T47D (cell line): ENCODE measurements around the gene TCF7.
A peak's percentile ranks its signal among the peaks of the same experiment; 100 is the strongest.
"Not testable (repeated sequence)": the region's sequence is repeated elsewhere in the genome, so short reads cannot be mapped to it uniquely, and the experiment has no call there.

Source experiments
- DNase-seq, 2 experiments: peaks; one replicate each; pipeline versions ENCODE4 v3.0.0 to v3.0.0-alpha.2; 2011 to 2012; ENCODE audit warnings: low read depth in 1 of 2, low spot score in 1 of 2
- JUND ChIP-seq: IDR thresholded peaks from 2 replicates; pipeline ENCODE4 v1.6.1; 2012; ENCODE audit warnings: low read depth
- in situ Hi-C: cut with HindIII; loops from 2 replicates; pipeline ENCODE4 v1.10.0; 2016; ENCODE audit warnings: low sequenced_read_pairs, low pct_unique_long_range_greater_than_20kb

The TCF7 gene

DNA sequence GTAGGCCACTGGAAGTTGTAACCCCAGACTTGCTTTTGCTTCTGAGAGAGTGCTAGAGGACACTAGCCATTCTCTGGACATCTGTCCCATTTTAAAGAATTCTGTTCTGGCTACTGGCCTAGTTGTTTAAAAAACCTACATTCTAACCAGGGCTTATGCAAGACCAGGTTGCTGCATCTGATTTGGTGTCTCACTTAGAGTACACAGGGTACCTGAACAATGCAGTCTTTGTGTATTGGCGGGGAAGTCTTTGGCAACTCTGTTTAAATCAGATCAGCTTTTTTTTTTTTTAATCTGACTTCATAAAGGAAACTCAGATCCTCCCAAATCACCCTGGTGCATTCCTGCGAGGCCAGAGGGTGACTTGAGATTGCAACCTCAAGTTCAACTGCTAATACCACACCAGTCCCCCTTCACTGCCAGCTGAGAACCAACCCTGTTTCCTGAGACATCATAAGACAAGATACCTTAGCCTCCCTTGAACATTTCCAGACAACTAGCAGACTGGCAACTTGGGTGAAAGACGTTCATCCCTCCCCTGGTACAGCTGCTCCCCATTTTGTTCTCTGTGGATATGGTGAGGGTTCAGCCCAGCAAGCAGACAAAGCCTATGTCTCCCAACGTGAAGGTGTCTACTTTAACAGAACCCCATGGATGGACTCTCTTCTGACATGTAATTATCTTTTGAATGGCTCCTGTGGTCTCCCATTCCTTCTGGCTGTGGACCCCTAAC, 35.3 kb downstream of the TCF7 start:
- in situ Hi-C loops, result no loop called here
- no peak for DNase-seq
- TF ChIP-seq JUND, result no peak

DNA sequence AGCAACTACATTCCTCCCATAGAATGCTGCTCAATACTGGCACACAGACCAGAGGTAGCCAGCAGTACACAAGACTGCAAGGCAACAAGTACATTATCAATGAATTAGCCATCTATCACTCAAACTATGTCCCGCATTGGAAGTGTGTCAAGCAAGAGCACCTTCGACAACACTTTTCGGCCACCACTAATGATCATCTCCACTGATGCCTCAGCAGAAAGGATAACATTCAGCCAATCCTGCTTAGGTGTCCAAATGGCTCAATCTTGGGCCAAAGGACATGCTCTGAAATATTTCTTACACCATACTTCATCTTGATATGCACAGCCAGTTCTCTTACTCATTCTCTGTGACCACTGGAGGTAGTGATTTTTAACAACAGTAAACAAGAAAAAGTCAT, 37.2 kb downstream of the TCF7 start:
- in situ Hi-C loops, result no loop called here
- no peak for TF ChIP-seq JUND

GRCh38 chr5:134152173-134152832, 37.8 kb downstream of the TCF7 start:
- in situ Hi-C loops, DNase-seq: not testable (repeated sequence)

More for the DNA sequence above, 37.2 kb downstream of the TCF7 start:
- DNase-seq, result no peak

- in situ Hi-C loops, result no loop called here
- no peak for DNase-seq
- no peak for TF ChIP-seq JUND
Measured at GRCh38 chr5:134153241-134153640, 38.8 kb downstream of the TCF7 start.

DNA sequence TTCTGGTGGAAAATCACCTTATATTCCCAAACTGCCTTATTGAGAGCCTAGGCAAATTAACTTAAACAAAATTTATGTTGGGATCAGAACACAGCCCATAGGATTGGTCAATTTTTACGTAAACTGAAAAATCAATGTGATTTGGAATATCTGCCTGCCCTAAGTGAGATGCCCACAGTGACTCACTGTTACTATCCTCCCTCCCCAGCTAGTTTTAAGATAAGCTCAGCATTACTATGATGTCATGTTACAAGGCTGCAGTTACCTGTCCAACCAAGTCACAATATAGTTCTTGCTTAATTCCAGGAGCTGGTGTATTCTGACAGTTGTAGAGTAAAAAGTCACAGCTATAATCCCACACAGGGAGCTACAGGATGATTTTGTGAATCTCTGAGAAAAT, 39.2 kb downstream of the TCF7 start:
- no peak for DNase-seq
- TF ChIP-seq JUND, result no peak
- in situ Hi-C loops, result no loop called here

DNA sequence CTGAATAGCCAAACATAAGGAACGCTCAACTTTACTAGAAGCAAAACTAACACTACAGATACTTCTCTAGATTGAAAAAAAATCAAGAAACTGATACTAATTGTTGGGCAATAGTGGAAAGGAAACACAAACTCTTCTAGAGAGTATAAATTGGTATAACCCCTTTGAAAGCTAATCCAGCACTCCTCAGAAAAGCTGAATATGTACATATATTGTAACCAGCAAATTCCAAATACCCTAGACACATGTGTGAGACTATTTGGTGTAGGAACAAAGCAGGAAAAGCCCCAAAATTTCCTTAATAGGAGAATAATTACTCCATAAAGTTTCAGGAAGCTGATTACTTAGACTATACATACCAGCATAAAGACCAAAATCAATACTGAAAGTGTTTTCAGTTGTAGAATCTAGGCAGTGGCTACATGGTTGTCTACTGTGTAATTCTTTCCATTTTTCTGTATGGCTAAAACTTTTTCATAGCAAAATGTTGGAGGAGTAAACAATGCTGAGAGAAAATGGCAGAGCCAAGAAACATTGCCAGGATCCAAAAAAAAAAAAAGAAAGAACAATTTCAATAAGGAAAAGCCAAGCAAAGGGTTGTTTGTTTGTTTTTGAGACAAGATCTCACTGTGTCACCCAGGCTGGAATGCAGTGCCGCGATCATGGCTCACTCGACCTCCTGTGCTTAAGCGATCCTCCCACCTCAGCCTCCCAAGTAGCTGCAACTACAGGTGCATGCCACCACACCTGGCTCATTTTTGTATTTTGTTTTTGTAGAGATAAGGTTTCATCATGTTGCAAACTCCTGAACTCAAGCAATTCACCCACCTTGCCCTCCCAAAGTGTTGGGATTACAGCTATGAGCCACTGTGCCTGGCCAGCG, 47.3 kb downstream of the TCF7 start:
- in situ Hi-C loops, result no loop called here
- peak in 1 of 2 experiments; percentile 69 for DNase-seq
- TF ChIP-seq JUND, result no peak

- in situ Hi-C loops, result no loop called here
- no peak for DNase-seq
- TF ChIP-seq JUND, result no peak
Measured at GRCh38 chr5:134162592-134162991, 48.1 kb downstream of the TCF7 start.

DNA sequence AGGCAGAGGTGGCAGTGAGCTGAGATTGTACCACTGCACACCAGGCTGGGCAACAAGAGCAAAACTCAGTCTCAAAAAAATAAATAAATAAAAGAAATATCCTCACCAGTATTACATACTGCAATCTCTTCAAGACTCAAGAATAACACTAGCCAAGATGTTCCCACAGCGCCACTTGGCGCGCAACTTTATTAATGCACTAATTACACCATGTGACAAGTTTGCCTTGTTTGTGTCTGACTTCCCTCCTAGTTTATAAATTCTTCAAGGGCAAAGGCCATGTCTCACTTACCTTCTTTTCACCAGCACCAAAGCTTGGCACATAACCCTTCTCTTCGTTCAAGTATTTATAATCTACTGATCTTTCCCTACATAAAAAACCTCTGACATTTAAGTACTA, 57.5 kb downstream of the TCF7 start:
- in situ Hi-C loops, result no loop called here
- DNase-seq, result peak; percentile 9 to 65
- TF ChIP-seq JUND, result no peak

DNA sequence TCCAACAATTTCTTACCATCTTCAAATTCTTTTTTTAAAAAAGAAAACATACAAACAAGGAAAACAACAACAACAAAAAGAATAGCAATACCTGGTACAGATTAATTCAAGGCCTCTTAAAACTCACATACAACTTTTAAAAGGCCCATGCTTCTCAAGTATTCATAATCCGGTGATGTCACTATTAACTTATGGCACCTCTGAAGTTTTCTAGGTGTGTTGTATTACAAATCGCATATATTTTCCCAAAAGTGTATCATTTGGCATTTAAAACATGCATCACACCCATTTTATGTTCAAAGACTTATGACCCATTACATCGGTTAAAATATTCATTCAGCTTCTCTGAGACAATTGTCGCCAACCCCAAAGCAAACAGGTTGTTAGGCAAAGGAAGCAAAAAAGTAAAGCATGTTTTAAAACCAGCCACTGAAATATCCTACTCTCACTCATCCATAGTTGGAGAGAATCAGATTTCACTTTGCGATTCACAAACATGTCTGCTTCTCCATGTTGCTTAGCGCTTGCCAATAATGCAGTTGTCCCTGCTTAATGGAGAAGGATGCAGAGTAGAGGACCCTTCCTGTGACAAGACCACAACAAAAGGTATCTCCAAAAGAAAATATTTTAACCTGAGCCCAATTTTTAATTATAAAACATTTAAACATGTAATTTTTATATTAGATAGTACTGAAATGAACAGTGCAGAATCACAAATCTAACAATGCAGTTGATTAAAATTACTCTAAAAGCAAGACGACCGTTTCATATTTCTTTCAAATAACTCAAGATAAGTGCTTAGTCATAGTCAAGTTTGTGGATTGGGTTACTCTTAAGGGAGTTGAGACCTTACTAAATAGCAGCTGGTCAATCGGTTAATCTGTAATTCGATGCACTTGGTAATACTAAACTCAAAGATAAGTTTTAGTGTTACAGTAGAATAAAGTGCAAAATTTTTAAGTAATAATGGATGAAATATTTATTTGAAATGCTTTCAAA, 60.7 kb downstream of the TCF7 start:
- no peak for TF ChIP-seq JUND
- in situ Hi-C loops, result no loop called here
- peak in 1 of 2 experiments; percentile 40 for DNase-seq

- DNase-seq, result peak; percentile 7 to 26
- in situ Hi-C loops, result no loop called here
- no peak for TF ChIP-seq JUND
Measured at GRCh38 chr5:134175921-134176510, 61.5 kb downstream of the TCF7 start.

- no peak for TF ChIP-seq JUND
- in situ Hi-C loops, result no loop called here
- DNase-seq, result peak; percentile 58 to 89
Measured at GRCh38 chr5:134176511-134177368, 62.3 kb downstream of the TCF7 start, which contains the start of gene SKP1. Gene SKP1, minus strand, starts transcription at chr5:134176950. Its CDS starts 2,928 bp downstream, at chr5:134174022.
